GM12875 (cell line): ENCODE data around the gene SLC27A2.

Experiments used
- H3K4me3 ChIP-seq: one replicate; pipeline ENCODE4 v1.5.1; 2011; ENCODE audit warnings: low read depth, low read length, control low read depth
- CTCF ChIP-seq: IDR thresholded peaks from 2 replicates; pipeline ENCODE4 v1.5.1; 2011; ENCODE audit warnings: low read depth, mild to moderate bottlenecking, control low read depth, inconsistent platforms, low read length, moderate library complexity, borderline replicate concordance; ENCODE audit not compliant: insufficient read depth

SLC27A2 gene

DNA sequence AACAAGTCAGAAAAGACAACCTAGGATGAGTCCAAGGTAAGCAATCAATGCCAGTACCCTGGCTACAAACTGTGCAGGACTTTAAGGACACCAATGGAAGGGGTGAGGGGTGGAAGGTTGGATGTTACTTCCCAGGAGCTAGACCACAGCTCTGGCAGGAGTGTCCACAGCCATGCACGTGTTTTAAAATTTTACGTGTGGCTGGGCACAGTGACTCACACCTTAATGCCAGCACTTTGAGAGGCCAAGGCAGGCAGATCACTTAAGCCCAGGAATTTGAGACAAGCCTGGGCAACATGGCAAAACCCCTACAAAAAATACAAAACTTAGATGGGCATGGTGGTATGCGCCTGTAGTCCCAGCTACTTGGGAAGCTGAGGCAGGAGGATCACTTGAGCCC, 98.3 kb downstream of the SLC27A2 start:
- TF ChIP-seq CTCF = no peak
- no peak overlapping the region for H3K4me3 ChIP-seq

- no peak overlapping the region for H3K4me3 ChIP-seq
- no peak for TF ChIP-seq CTCF
These were observed 99.4 kb downstream of the SLC27A2 start for GRCh38 chr15:50281427-50281826.
